ENCODE measurements around the gene MYO5A. TPM values are rescaled to one million over a fixed set of nuclear protein-coding genes. Genes with fewer than 3 reads are reported as not detected.

The MYO5A gene
- total RNA-seq, 1 donor from 2014 or later = 31.2 TPM

- H3K9me3 ChIP-seq = no peaks in the 10 kb centered on the region
- intact Hi-C loops (cut with DNase I) = no loop called here
- H3K27me3 ChIP-seq = no peaks in the 10 kb centered on the region
- DNase-seq (ENCODE audit: extremely low spot score in 2 of 2) = no peak
- TF ChIP-seq POLR2AphosphoS5 (IDR thresholded peaks at IDR 0.05; ENCODE audit: insufficient read depth in 1 of 2, low read depth in 1 of 2) (no peak), POLR2A (IDR thresholded peaks at IDR 0.05) (no peak)
- TF ChIP-seq, protein P1, sequence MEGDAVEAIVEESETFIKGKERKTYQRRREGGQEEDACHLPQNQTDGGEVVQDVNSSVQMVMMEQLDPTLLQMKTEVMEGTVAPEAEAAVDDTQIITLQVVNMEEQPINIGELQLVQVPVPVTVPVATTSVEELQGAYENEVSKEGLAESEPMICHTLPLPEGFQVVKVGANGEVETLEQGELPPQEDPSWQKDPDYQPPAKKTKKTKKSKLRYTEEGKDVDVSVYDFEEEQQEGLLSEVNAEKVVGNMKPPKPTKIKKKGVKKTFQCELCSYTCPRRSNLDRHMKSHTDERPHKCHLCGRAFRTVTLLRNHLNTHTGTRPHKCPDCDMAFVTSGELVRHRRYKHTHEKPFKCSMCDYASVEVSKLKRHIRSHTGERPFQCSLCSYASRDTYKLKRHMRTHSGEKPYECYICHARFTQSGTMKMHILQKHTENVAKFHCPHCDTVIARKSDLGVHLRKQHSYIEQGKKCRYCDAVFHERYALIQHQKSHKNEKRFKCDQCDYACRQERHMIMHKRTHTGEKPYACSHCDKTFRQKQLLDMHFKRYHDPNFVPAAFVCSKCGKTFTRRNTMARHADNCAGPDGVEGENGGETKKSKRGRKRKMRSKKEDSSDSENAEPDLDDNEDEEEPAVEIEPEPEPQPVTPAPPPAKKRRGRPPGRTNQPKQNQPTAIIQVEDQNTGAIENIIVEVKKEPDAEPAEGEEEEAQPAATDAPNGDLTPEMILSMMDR (IDR thresholded peaks at IDR 0.05) = no peak
- H3K36me3 ChIP-seq = no peaks in the 10 kb centered on the region
- H3K4me3 ChIP-seq = no peak overlapping the region
- H3K27ac ChIP-seq = no peak overlapping the region
- H3K4me1 ChIP-seq = peaks cover 84% of the 10 kb centered on the region
Measured at GRCh38 chr15:52563501-52564060, 34.9 kb upstream of the MYO5A start.

GRCh38 chr15:52559575-52559974 is 30.9 kb upstream of the MYO5A start:
- no peaks in the 10 kb centered on the region for H3K27me3 ChIP-seq
- peaks cover 62% of the 10 kb centered on the region for H3K4me1 ChIP-seq
- intact Hi-C loops (cut with DNase I) = no loop called here
- DNase-seq (ENCODE audit: extremely low spot score in 2 of 2) = no peak
- no peak overlapping the region for H3K4me3 ChIP-seq
- TF ChIP-seq POLR2A (IDR thresholded peaks at IDR 0.05) = no peak
- TF ChIP-seq, protein P1 (IDR thresholded peaks at IDR 0.05) = no peak
- no peak for TF ChIP-seq POLR2AphosphoS5 (IDR thresholded peaks at IDR 0.05; ENCODE audit: insufficient read depth in 1 of 2, low read depth in 1 of 2)
- H3K36me3 ChIP-seq = peaks cover 0 to 7% of the 10 kb centered on the region in 2 donors
- H3K27ac ChIP-seq = no peak overlapping the region
- no peaks in the 10 kb centered on the region for H3K9me3 ChIP-seq

DNA sequence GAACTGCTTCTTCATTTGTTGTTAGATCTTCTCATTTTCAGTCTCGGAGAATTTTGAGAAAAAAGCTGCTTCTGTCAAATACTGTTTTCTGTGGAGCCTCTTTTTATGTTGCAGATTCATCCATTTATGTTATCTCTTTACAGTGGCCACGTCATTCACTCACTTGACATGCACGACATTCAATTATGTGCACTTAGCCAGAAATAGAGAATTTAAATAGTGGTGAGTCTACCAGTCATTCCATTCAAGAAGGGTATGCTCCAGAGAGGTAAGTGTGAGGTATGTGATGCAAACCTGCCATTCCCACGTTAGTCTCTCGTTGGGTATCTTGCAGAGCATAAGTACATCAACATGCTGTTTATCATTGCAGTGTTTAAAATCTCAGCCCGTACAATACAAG is 30.3 kb upstream of the MYO5A start:
- peaks cover 59% of the 10 kb centered on the region for H3K4me1 ChIP-seq

DNA sequence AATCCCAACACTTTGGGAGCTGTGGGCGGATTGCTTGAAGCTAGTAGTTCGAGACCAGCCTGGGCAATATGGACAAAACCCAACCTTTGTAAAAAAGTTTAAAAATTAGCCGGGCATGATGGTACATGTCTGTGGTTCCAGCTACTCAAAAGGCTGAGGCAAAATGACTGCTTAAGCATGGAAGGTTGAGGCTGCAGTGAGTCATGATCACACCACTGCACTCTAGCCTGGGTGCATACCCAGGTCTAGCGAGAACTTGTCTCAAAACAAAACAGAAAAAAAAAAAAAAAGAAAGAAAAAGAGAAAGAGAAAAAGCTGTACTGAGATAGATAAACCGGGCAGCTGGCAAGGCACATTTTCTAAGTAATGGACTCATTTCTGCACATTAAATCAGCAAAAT is 29.5 kb upstream of the MYO5A start:
- intact Hi-C loops (cut with DNase I) = no loop called here
- Histone ChIP-seq H3K9me3 (no peaks in the 10 kb centered on the region), H3K36me3 (peaks cover 0 to 11% of the 10 kb centered on the region in 2 donors), H3K27me3 (no peaks in the 10 kb centered on the region), H3K4me1 (peaks cover 51% of the 10 kb centered on the region), H3K27ac (no peak overlapping the region), H3K4me3 (no peak overlapping the region)
- DNase-seq (ENCODE audit: extremely low spot score in 2 of 2) = no peak
- TF ChIP-seq, protein P1 (IDR thresholded peaks at IDR 0.05) = no peak
- no peak for TF ChIP-seq POLR2A (IDR thresholded peaks at IDR 0.05)
- no peak for TF ChIP-seq POLR2AphosphoS5 (IDR thresholded peaks at IDR 0.05; ENCODE audit: insufficient read depth in 1 of 2, low read depth in 1 of 2)

More for the DNA sequence above, 30.3 kb upstream of the MYO5A start:
- no peak for DNase-seq (ENCODE audit: extremely low spot score in 2 of 2)
- Histone ChIP-seq H3K36me3 (peaks cover 0 to 11% of the 10 kb centered on the region in 2 donors), H3K9me3 (no peaks in the 10 kb centered on the region), H3K27me3 (no peaks in the 10 kb centered on the region), H3K27ac (no peak overlapping the region), H3K4me3 (no peak overlapping the region)
- no peak for TF ChIP-seq POLR2AphosphoS5 (IDR thresholded peaks at IDR 0.05; ENCODE audit: insufficient read depth in 1 of 2, low read depth in 1 of 2)
- TF ChIP-seq POLR2A (IDR thresholded peaks at IDR 0.05) = no peak
- TF ChIP-seq, protein P1 (IDR thresholded peaks at IDR 0.05) = no peak
- intact Hi-C loops (cut with DNase I) = no loop called here

- no peak overlapping the region for H3K27ac ChIP-seq
- H3K9me3 ChIP-seq = no peaks in the 10 kb centered on the region
- TF ChIP-seq, protein P1 (IDR thresholded peaks at IDR 0.05) = no peak
- TF ChIP-seq POLR2AphosphoS5 (IDR thresholded peaks at IDR 0.05; ENCODE audit: insufficient read depth in 1 of 2, low read depth in 1 of 2) (no peak), POLR2A (IDR thresholded peaks at IDR 0.05) (no peak)
- H3K4me3 ChIP-seq = no peak overlapping the region
- peaks cover 45% of the 10 kb centered on the region for H3K4me1 ChIP-seq
- peaks cover 0 to 12% of the 10 kb centered on the region in 2 donors for H3K36me3 ChIP-seq
- DNase-seq (ENCODE audit: extremely low spot score in 2 of 2) = no peak
- H3K27me3 ChIP-seq = no peaks in the 10 kb centered on the region
- intact Hi-C loops (cut with DNase I) = no loop called here
Measured at GRCh38 chr15:52557274-52557641, 28.6 kb upstream of the MYO5A start.
